Heart right ventricle (tissue), 16 donors: Measurements from ENCODE around the gene NXPH2. TPM values are rescaled to one million over a fixed set of nuclear protein-coding genes. Genes with fewer than 3 reads are reported as not detected.

ENCODE experiments used
- ATAC-seq, 8 donors: fragments of 200-7000 bp; cut with Tn5 transposase; one replicate each; pipeline ENCODE4 v1.9.1; 2020; ENCODE audit warnings: mild to moderate bottlenecking in 8 of 8, moderate library complexity in 8 of 8, moderate number of reproducible peaks in 1 of 8
- DNase-seq, 2 donors: peaks; one replicate each; pipeline ENCODE4 v3.0.0-alpha.2; 2020
- H3K27ac ChIP-seq, 10 donors: fragments of 200-600 bp; sonication (generic) in 2 of 10; one replicate each; pipeline versions ENCODE4 v1.5.0 to v1.8.0; 2020 to 2022; ENCODE audit warnings: mild to moderate bottlenecking in 3 of 10
- H3K27me3 ChIP-seq, 7 donors: fragments of 200-600 bp; one replicate each; pipeline ENCODE4 v1.8.0; 2021 to 2022; ENCODE audit warnings: mild to moderate bottlenecking in 2 of 7
- H3K36me3 ChIP-seq, 9 donors: fragments of 200-600 bp; sonication (generic) in 1 of 9; one replicate each; pipeline versions ENCODE4 v1.5.0 to v1.8.0; 2020 to 2022; ENCODE audit warnings: mild to moderate bottlenecking in 2 of 9
- H3K4me1 ChIP-seq, 9 donors: fragments of 200-600 bp; sonication (generic) in 1 of 9; one replicate each; pipeline versions ENCODE4 v1.5.0 to v1.8.0; 2020 to 2022; ENCODE audit warnings: mild to moderate bottlenecking in 4 of 9
- H3K4me3 ChIP-seq, 10 donors: fragments of 200-600 bp; sonication (generic) in 2 of 10; one replicate each; pipeline versions ENCODE4 v1.5.0 to v1.8.0; 2020 to 2022; ENCODE audit warnings: mild to moderate bottlenecking in 7 of 10, moderate library complexity in 2 of 10
- H3K9me3 ChIP-seq, 11 donors: fragments of 200-600 bp in 10 of 11; sonication (generic) in 2 of 11; one replicate each; pipeline versions ENCODE4 v1.5.0 to v1.8.0; 2013 to 2022; ENCODE audit warnings: mild to moderate bottlenecking in 2 of 11, control low read depth in 1 of 11, moderate library complexity in 1 of 11
- CTCF ChIP-seq, 9 donors: fragments of 200-600 bp; sonication (generic) in 2 of 9; IDR thresholded peaks; one replicate each; pipeline versions ENCODE4 v1.5.0 to v1.8.0; 2021 to 2022; ENCODE audit warnings: antibody characterized with exemption in 9 of 9, mild to moderate bottlenecking in 5 of 9, moderate library complexity in 1 of 9
- WGBS, 2 donors: extraction: QIAGEN DNeasy Blood & Tissue Kit; methylation state at CpG; one replicate each; pipeline ENCODE4 v1.1.7; 2013; ENCODE audit warnings: inconsistent platforms in 1 of 2; 5-methylcytosine and 5-hydroxymethylcytosine counted together
- intact Hi-C, 10 donors: fragments of 100-400 bp; cut with DNase I; formaldehyde crosslinking; loops; one replicate each; pipeline versions ENCODE4 v1.11.1 to v1.14.2; 2022
- polyA plus RNA-seq, 2 donors: library from polyadenylated mRNA; stranded (reverse); fragments of 200-250 nt; gene quantifications; one replicate each; pipeline ENCODE4 v1.2.3, GENCODE V29; 2013
- total RNA-seq, 10 donors: library from RNA; stranded (reverse); fragmentation: NEBNext Ultra II Directional in 3 of 10; extraction: Animal tissue kit (Norgen Biotek cat#: 25700) in 3 of 10; gene quantifications; one replicate each; pipeline versions ENCODE4 v1.2.1 to v1.2.4, GENCODE V29; 2021 to 2023
- donor health status: Arrhythmogenic right ventricular cardiomyopathy.
- donor health status: ischemic (EF 13 %, LVEDD 7.1; RV severe dilation, severe dysfunction).
- donor health status: healthy with polysubstance abuse.
- donor health status: DM: no; HTN: yes; CAD: no.
- donor health status: DM: no; HTN: no; CAD: no.
- donor health status: ischemic (EF 25% LVEDD 6.9; RV normal size, moderate dysfunction).
- donor health status: ischemic (EF 25% LVEDD 5.7; RV mildly dilated, moderate dysfunction).
- donor health status: healthy.
- donor health status: DM: yes; HTN: yes; CAD: no.
- donor health status: Ischemic cardiomyopathy.
- donor health status: ischemic (EF 35%, LVEDD 5.7; RV mildly dilated, moderate dysfunction).
- donor health status: nonischemic (EF 11% LVEDD 7.7; RV severe dilation, severe dysfunction).
- donor health status: DM: yes; HTN: yes; CAD: no.
- donor health status: PGD.
- donor health status: ischemic (EF 29% LVEDD 5.4; RV normal size, mild dysfunction).
- donor health status: nonischemic (EF 23%, LVEDD 6.1; RV moderate dilation, normal function).

NXPH2 gene
- total and polyA plus RNA-seq, 12 donors: not detected

GRCh38 chr2:138771534-138771933 lies 8.7 kb downstream of the NXPH2 start:
- Histone ChIP-seq H3K27ac (no peak overlapping the region), H3K36me3 (no peaks in the 10 kb centered on the region), H3K4me1 (no peaks in the 10 kb centered on the region), H3K27me3 (peaks cover 0 to 30% (median 22%) of the 10 kb centered on the region in 7 donors), H3K4me3 (no peak overlapping the region), H3K9me3 (no peaks in the 10 kb centered on the region)
- WGBS, 2 donors: 55 to 64% methylated on average over 4 of the region's 4 CpGs
- intact Hi-C loops: no loop called here
- ATAC-seq (no peak), DNase-seq (no peak)
- no peak for TF ChIP-seq CTCF (IDR thresholded peaks at IDR 0.05)

GRCh38 chr2:138767101-138767500 lies 13.1 kb downstream of the NXPH2 start:
- WGBS, 2 donors: 53 to 85% methylated on average over 1 of the region's 1 CpG
- ATAC-seq: no peak
- H3K36me3 ChIP-seq: no peaks in the 10 kb centered on the region
- no peak overlapping the region for H3K4me3 ChIP-seq
- peaks cover 0 to 22% (median 8%) of the 10 kb centered on the region in 7 donors for H3K27me3 ChIP-seq
- no peaks in the 10 kb centered on the region for H3K4me1 ChIP-seq
- intact Hi-C loops: no loop called here
- no peaks in the 10 kb centered on the region for H3K9me3 ChIP-seq
- no peak overlapping the region for H3K27ac ChIP-seq
- TF ChIP-seq CTCF (IDR thresholded peaks at IDR 0.05): no peak
- no peak for DNase-seq

- Histone ChIP-seq H3K27ac (no peak overlapping the region), H3K36me3 (no peaks in the 10 kb centered on the region), H3K4me1 (no peaks in the 10 kb centered on the region), H3K4me3 (no peak overlapping the region), H3K9me3 (no peaks in the 10 kb centered on the region), H3K27me3 (peaks cover 0 to 22% (median 2%) of the 10 kb centered on the region in 7 donors)
- DNase-seq: no peak
- intact Hi-C loops: no loop called here
- WGBS, 2 donors: 82 to 89% methylated on average over 3 of the region's 3 CpGs
- ATAC-seq: no peak
- no peak for TF ChIP-seq CTCF (IDR thresholded peaks at IDR 0.05)
Observed at GRCh38 chr2:138766464-138766863, 13.7 kb downstream of the NXPH2 start.

GRCh38 chr2:138763971-138764370 lies 16.2 kb downstream of the NXPH2 start:
- DNase-seq (no peak), ATAC-seq (no peak)
- Histone ChIP-seq H3K27me3 (peaks cover 0 to 24% (median 4%) of the 10 kb centered on the region in 7 donors), H3K9me3 (no peaks in the 10 kb centered on the region), H3K4me3 (no peak overlapping the region), H3K4me1 (no peaks in the 10 kb centered on the region), H3K27ac (no peak overlapping the region), H3K36me3 (no peaks in the 10 kb centered on the region)
- TF ChIP-seq CTCF (IDR thresholded peaks at IDR 0.05): no peak
- intact Hi-C loops: no loop called here

- no peaks in the 10 kb centered on the region for H3K9me3 ChIP-seq
- H3K4me3 ChIP-seq: no peak overlapping the region
- no peak for TF ChIP-seq CTCF (IDR thresholded peaks at IDR 0.05)
- no peak for ATAC-seq
- intact Hi-C loops: no loop called here
- H3K27ac ChIP-seq: no peak overlapping the region
- DNase-seq: no peak
- no peaks in the 10 kb centered on the region for H3K4me1 ChIP-seq
- no peaks in the 10 kb centered on the region for H3K36me3 ChIP-seq
- peaks cover 0 to 24% (median 4%) of the 10 kb centered on the region in 7 donors for H3K27me3 ChIP-seq
Observed at GRCh38 chr2:138762533-138762932, 17.7 kb downstream of the NXPH2 start.
